VCaP (cell line): ENCODE results near the gene PSD.

ENCODE experiments used
- H3K27ac ChIP-seq: fragments of 450-650 bp; 2 replicates; pipeline ENCODE4 v1.5.1; 2017
- CTCF ChIP-seq: fragments of 450-650 bp; conservative IDR thresholded peaks from 2 replicates; pipeline ENCODE4 v1.5.1; 2017; ENCODE audit warnings: mild to moderate bottlenecking, moderate library complexity

Gene PSD

GRCh38 chr10:102389894-102390293, 28.7 kb downstream of the PSD start:
- no peak overlapping the region for H3K27ac ChIP-seq
- no peak for TF ChIP-seq CTCF

- no peak overlapping the region for H3K27ac ChIP-seq
These were observed 33.8 kb downstream of the PSD start for GRCh38 chr10:102384606-102385429.

GRCh38 chr10:102384053-102384452, 34.5 kb downstream of the PSD start:
- no peak for TF ChIP-seq CTCF
- H3K27ac ChIP-seq: no peak overlapping the region

More at GRCh38 chr10:102384606-102385429, 33.8 kb downstream of the PSD start:
- TF ChIP-seq CTCF: no peak

GRCh38 chr10:102382871-102383270, 35.7 kb downstream of the PSD start:
- no peak for TF ChIP-seq CTCF
- no peak overlapping the region for H3K27ac ChIP-seq

- no peak for TF ChIP-seq CTCF
- H3K27ac ChIP-seq: no peak overlapping the region
These were observed 36.6 kb downstream of the PSD start for GRCh38 chr10:102381983-102382382.

- no peak for TF ChIP-seq CTCF
- no peak overlapping the region for H3K27ac ChIP-seq
These were observed 39.2 kb downstream of the PSD start for GRCh38 chr10:102379383-102379782.

- TF ChIP-seq CTCF: no peak
These were observed 41.7 kb downstream of the PSD start for GRCh38 chr10:102376901-102377300.

More at GRCh38 chr10:102376901-102377300, 41.7 kb downstream of the PSD start:
- H3K27ac ChIP-seq: no peak overlapping the region
